Spleen (tissue), 11 donors: Measurements from ENCODE around the gene SNAPC2. TPM values are rescaled to one million over a fixed set of nuclear protein-coding genes. Genes with fewer than 3 reads are reported as not detected.
A peak's percentile ranks its signal among the peaks of the same experiment; 100 is the strongest.

Experiments
- DNase-seq: peaks from one replicate; pipeline ENCODE4 v3.0.0-alpha.2; 2020
- H3K27ac ChIP-seq, 8 donors: fragments of 200-600 bp; sonication (generic) in 7 of 8; 1 replicate in 4 of 8; 2 replicates in 4 of 8; pipeline versions ENCODE4 v1.5.0 to v1.8.0; 2016 to 2021; ENCODE audit warnings: inconsistent platforms in 4 of 8, mild to moderate bottlenecking in 4 of 8, moderate library complexity in 1 of 8
- H3K27me3 ChIP-seq, 7 donors: fragments of 200-600 bp; sonication (generic) in 6 of 7; replicated peaks in 1 of 7; 1 replicate in 4 of 7; 2 replicates in 3 of 7; pipeline versions ENCODE4 v1.5.0 to v1.8.0; 2016 to 2021; ENCODE audit warnings: inconsistent platforms in 3 of 7, mild to moderate bottlenecking in 1 of 7
- H3K36me3 ChIP-seq, 6 donors: fragments of 200-600 bp; sonication (generic) in 5 of 6; 1 replicate in 4 of 6; 2 replicates in 2 of 6; pipeline versions ENCODE4 v1.5.0 to v1.8.0; 2016 to 2021; ENCODE audit warnings: inconsistent platforms in 2 of 6
- H3K4me1 ChIP-seq, 6 donors: fragments of 200-600 bp; sonication (generic) in 5 of 6; 1 replicate in 3 of 6; 2 replicates in 3 of 6; pipeline versions ENCODE4 v1.5.0 to v1.8.0; 2016 to 2021; ENCODE audit warnings: inconsistent platforms in 3 of 6
- H3K4me3 ChIP-seq, 8 donors: fragments of 200-600 bp; sonication (generic) in 7 of 8; 1 replicate in 4 of 8; 2 replicates in 4 of 8; pipeline versions ENCODE4 v1.5.0 to v1.8.0; 2016 to 2021; ENCODE audit warnings: inconsistent platforms in 4 of 8, mild to moderate bottlenecking in 4 of 8, moderate library complexity in 2 of 8
- H3K9me3 ChIP-seq, 8 donors: fragments of 200-600 bp; sonication (generic) in 7 of 8; 1 replicate in 4 of 8; 2 replicates in 4 of 8; pipeline versions ENCODE4 v1.5.0 to v1.8.0; 2016 to 2021; ENCODE audit warnings: inconsistent platforms in 4 of 8
- POLR2A ChIP-seq, 3 donors: fragments of 450-650 bp; IDR thresholded peaks; one replicate each; pipeline ENCODE4 v1.5.1; 2017; ENCODE audit warnings: antibody characterized with exemption in 3 of 3, mild to moderate bottlenecking in 1 of 3
- POLR2AphosphoS5 ChIP-seq, 3 donors: sonication (generic); formaldehyde crosslinking; IDR thresholded peaks; one replicate each; pipeline ENCODE4 v1.5.1; 2017; ENCODE audit warnings: antibody characterized with exemption in 3 of 3
- WGBS, 5 donors: extraction: QIAGEN DNeasy Blood & Tissue Kit in 3 of 5; methylation state at CpG; one replicate each; pipeline versions ENCODE4 v1.1.5 to v1.1.7; 2013 to 2018; 5-methylcytosine and 5-hydroxymethylcytosine counted together
- intact Hi-C: fragments of 100-400 bp; cut with DNase I; formaldehyde crosslinking; loops from one replicate; pipeline ENCODE4 v1.15.0; 2023; ENCODE audit warnings: low total_unique reads
- polyA plus RNA-seq, 3 donors: library from polyadenylated mRNA; stranded (reverse); fragments of 200-250 nt; gene quantifications; one replicate each; pipeline ENCODE4 v1.2.1, GENCODE V29; 2013
- total RNA-seq, 7 donors: library from RNA; depleted of rRNA in 3 of 7; stranded (reverse); fragments of >200 nt in 3 of 7; fragmentation: NEBNext Ultra II Directional in 4 of 7; extraction: Animal tissue kit (Norgen Biotek cat#: 25700) in 4 of 7; gene quantifications; one replicate each; pipeline versions ENCODE4 v1.1.0 to v1.2.1, GENCODE V29; 2016 to 2021
- TF ChIP-seq, protein P1 (sequence below), 11 experiments: fragments of 200-600 bp in 7 of 11; fragments of 450-650 bp in 4 of 11; sonication (generic) in 4 of 11; IDR thresholded peaks in 8 of 11; conservative IDR thresholded peaks in 3 of 11; 1 replicate in 7 of 11; 2 replicates in 4 of 11; pipeline versions ENCODE4 v1.4.0 to v1.8.0; 2016 to 2021; ENCODE audit warnings: antibody characterized with exemption in 11 of 11, inconsistent platforms in 4 of 11, mild to moderate bottlenecking in 1 of 11
- donor health status: healthy with polysubstance abuse.
- donor health status: DM: no; HTN: no; CAD: no; lungs with moderate emphysema.
- donor health status: DM: no; HTN: no; CAD: no.
- donor health status: Bipolar disorder and iron deficiency.
- donor health status: healthy.
- donor health status: DM: no; HTN: no; CAD: no.
- donor health status: DM: yes; HTN: yes; CAD: no.

SNAPC2 gene
- total and polyA plus RNA-seq, 10 donors, result 13.1 to 23.9 (median 18.5) TPM

DNA sequence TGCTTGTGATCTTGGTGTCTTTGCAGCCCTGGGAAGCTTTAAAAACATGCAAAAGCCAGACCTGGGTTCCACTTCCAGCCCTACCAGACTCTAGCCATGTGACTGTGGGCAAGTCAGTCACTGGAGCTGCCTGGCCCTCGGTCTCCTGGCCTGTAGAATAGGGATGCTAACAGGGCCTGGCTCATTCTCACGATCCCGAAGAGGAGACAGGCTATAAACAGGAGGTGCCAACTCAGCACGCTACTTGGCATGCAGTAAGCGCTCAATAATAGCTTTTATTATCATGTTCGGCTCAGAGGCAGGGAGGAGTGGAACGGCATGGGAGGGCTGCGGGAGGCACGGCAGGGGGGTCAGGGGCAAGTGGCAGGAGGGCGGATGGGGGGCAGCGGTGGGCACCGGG, 4.1 kb downstream of the SNAPC2 start:
- no peak for DNase-seq
- TF ChIP-seq, protein P1, sequence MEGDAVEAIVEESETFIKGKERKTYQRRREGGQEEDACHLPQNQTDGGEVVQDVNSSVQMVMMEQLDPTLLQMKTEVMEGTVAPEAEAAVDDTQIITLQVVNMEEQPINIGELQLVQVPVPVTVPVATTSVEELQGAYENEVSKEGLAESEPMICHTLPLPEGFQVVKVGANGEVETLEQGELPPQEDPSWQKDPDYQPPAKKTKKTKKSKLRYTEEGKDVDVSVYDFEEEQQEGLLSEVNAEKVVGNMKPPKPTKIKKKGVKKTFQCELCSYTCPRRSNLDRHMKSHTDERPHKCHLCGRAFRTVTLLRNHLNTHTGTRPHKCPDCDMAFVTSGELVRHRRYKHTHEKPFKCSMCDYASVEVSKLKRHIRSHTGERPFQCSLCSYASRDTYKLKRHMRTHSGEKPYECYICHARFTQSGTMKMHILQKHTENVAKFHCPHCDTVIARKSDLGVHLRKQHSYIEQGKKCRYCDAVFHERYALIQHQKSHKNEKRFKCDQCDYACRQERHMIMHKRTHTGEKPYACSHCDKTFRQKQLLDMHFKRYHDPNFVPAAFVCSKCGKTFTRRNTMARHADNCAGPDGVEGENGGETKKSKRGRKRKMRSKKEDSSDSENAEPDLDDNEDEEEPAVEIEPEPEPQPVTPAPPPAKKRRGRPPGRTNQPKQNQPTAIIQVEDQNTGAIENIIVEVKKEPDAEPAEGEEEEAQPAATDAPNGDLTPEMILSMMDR (IDR thresholded peaks at IDR 0.05 in 8 of 11, conservative IDR thresholded peaks at IDR 0.05 in 3 of 11), result no peak
- TF ChIP-seq POLR2A (IDR thresholded peaks at IDR 0.05), result no peak
- peaks cover 0 to 22% (median 3%) of the 10 kb centered on the region in 7 donors for H3K27me3 ChIP-seq
- H3K36me3 ChIP-seq, result peaks cover 3 to 29% (median 11%) of the 10 kb centered on the region in 6 donors
- no peaks in the 10 kb centered on the region for H3K9me3 ChIP-seq
- no peak overlapping the region for H3K4me3 ChIP-seq
- WGBS, 5 donors, result 74 to 91% (median 86%) methylated on average over 12 of the region's 12 CpGs
- H3K4me1 ChIP-seq, result peaks cover 27 to 87% (median 61%) of the 10 kb centered on the region in 6 donors
- intact Hi-C loops, result no loop called here
- no peak overlapping the region for H3K27ac ChIP-seq

DNA sequence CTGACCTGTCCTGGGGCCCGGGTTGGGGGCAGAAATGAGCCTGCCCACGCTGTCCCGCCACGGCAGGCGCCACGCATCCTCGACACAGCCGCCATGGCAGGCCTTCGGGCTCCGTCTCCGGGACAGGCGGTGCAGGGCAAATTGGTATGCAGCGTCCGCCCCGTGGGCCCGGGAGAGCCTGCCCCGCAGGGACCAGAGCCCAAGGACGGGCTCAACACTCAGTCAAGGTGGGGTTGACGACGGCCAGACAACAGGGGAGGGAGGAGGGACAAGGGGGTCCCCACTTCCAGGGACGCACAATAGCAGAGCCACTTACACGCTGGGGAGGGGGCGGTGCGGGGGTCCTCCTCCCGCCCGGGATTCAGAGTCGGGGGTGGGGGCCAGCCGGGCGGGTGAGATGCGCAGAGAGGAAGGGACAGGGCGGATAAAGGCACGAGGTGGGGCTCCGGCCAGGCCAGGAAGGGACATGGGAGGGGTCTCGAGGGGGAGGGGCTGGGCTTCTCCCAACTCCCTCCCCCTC, 4.6 kb downstream of the SNAPC2 start:
- WGBS, 5 donors, result 33 to 56% (median 44%) methylated on average over 23 to 34 of the region's 34 CpGs
- peak overlapping the region in 6 of 8 donors; percentile 37 to 75 (median 50) for H3K4me3 ChIP-seq
- H3K36me3 ChIP-seq, result peaks cover 3 to 34% (median 11%) of the 10 kb centered on the region in 6 donors
- H3K27ac ChIP-seq, result peak overlapping the region in 1 of 8 donors; percentile 8
- TF ChIP-seq, protein P1 (IDR thresholded peaks at IDR 0.05 in 8 of 11, conservative IDR thresholded peaks at IDR 0.05 in 3 of 11), result no peak
- no peak for TF ChIP-seq POLR2AphosphoS5 (IDR thresholded peaks at IDR 0.05)
- no peak for TF ChIP-seq POLR2A (IDR thresholded peaks at IDR 0.05)
- peaks cover 0 to 17% (median 0%) of the 10 kb centered on the region in 7 donors for H3K27me3 ChIP-seq
- H3K4me1 ChIP-seq, result peaks cover 25 to 87% (median 61%) of the 10 kb centered on the region in 6 donors
- DNase-seq, result peak; percentile 84
- intact Hi-C loops, result no loop called here
- no peaks in the 10 kb centered on the region for H3K9me3 ChIP-seq

DNA sequence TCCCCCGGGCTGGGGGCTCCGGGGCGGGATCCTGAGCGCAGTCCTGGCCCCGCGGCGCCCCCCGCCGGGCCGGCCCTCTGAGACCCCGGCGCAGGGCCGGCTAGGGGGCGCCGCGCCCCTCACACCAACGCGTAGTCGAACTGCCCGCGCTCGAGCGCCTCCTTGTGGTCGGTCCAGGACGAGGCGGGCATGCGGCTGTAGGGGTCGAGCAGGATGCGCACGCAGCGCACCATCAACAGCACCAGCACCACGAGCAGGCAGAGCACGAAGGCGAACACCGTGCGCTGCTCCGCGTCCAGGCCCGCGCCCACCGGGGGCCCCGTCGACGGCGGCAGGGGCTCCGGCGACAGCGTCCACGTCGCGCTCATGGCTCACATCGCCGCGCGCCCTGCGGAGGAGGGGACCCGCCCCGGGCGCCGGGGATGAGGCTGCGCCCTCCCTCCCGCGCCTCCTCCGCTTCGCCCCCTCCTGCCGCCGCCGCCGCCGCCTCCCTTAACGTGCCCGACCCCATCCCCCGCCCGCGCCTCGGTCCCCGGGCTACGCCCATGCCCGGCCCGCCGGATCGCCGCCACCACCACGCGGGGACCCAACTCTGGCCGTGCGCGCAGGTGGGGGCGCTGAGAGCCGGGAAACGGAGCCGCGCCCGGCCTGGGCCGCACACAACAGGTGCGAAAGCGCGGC, 5.2 kb downstream of the SNAPC2 start:
- intact Hi-C loops, result no loop called here
- peak overlapping the region in 1 of 8 donors; percentile 7 for H3K27ac ChIP-seq
- H3K4me1 ChIP-seq, result peaks cover 22 to 88% (median 61%) of the 10 kb centered on the region in 6 donors

More for the DNA sequence above, 5.2 kb downstream of the SNAPC2 start:
- peaks cover 0 to 14% (median 0%) of the 10 kb centered on the region in 7 donors for H3K27me3 ChIP-seq
- 0 to 5% (median 1%) methylated on average over 4 to 98 of the region's 98 CpGs for WGBS, 5 donors
- peaks cover 3 to 40% (median 11%) of the 10 kb centered on the region in 6 donors for H3K36me3 ChIP-seq
- DNase-seq, result peak; percentile 92
- H3K9me3 ChIP-seq, result no peaks in the 10 kb centered on the region
- TF ChIP-seq POLR2AphosphoS5 (IDR thresholded peaks at IDR 0.05), result peak; percentile 12 to 58 (median 23)
- no peak for TF ChIP-seq POLR2A (IDR thresholded peaks at IDR 0.05)
- TF ChIP-seq, protein P1 (IDR thresholded peaks at IDR 0.05 in 8 of 11, conservative IDR thresholded peaks at IDR 0.05 in 3 of 11), result peak; percentile 46 to 93 (median 89)
- peak overlapping the region; percentile 14 to 75 (median 43) for H3K4me3 ChIP-seq
